ENCODE data around the gene ARL13A. TPM values are rescaled to one million over a fixed set of nuclear protein-coding genes. Genes with fewer than 3 reads are reported as not detected.
A peak's percentile ranks its signal among the peaks of the same experiment; 100 is the strongest.

The ARL13A gene
- total and polyA plus RNA-seq, 2 experiments from 2014 or later, result not detected

DNA sequence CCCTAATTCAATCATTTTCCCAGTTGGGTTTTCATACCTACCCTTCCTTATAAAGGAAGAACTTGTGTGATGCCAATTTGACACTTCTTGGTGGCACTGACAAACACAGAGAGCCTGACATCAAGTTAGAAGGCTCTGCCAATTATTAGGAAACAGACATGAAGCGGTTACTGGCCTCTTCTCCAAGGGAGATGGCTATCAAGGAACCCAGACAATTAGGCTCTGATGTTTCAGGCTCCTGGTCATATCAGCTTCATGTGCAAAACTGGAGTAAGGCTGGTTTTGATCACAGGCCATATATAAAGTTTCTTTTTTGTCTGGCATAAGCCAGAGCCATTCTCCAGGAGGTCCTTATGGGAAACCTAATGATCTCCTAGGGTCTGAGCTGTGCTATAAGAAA lies 428 bp downstream of the ARL13A start:
- Histone ChIP-seq H2AFZ (no peak overlapping the region), H3K9me3 (ENCODE audit: low read depth) (no peaks in the 10 kb centered on the region), H3K27ac (no peak overlapping the region), H3F3A (ENCODE audit: insufficient read depth) (no peaks in the 10 kb centered on the region), H3K9ac (no peak overlapping the region), H3K4me2 (ENCODE audit: unreplicated experiment) (no peak overlapping the region), H3K4me1 (ENCODE audit: insufficient read depth) (no peaks in the 10 kb centered on the region), H4K20me1 (ENCODE audit: insufficient read depth) (no peaks in the 10 kb centered on the region), H3K4me3 (no peak overlapping the region), H3K27me3 (replicated peaks; ENCODE audit: insufficient read depth) (no peaks in the 10 kb centered on the region), H3K9me2 (ENCODE audit: insufficient read depth) (no peaks in the 10 kb centered on the region), H3K36me3 (ENCODE audit: low read depth) (no peaks in the 10 kb centered on the region), H3K79me2 (ENCODE audit: insufficient read depth) (no peaks in the 10 kb centered on the region)
- in situ Hi-C loops (cut with MboI), result no loop called here
- TF ChIP-seq EZH2phosphoT487 (IDR thresholded peaks at IDR 0.05; ENCODE audit: insufficient read depth, low read depth), result no peak
- TF ChIP-seq EZH2 (IDR thresholded peaks at IDR 0.05; ENCODE audit: insufficient read depth, poor library complexity, severe bottlenecking), result no peak
- DNase-seq, result no peak
- WGBS, 2 experiments (ENCODE audit: low coverage in 1 of 2, low lambda C conversion rate in 2 of 2, missing lambda C conversion rate in 2 of 2), result 100% methylated on average over 1 of the region's 1 CpG

DNA sequence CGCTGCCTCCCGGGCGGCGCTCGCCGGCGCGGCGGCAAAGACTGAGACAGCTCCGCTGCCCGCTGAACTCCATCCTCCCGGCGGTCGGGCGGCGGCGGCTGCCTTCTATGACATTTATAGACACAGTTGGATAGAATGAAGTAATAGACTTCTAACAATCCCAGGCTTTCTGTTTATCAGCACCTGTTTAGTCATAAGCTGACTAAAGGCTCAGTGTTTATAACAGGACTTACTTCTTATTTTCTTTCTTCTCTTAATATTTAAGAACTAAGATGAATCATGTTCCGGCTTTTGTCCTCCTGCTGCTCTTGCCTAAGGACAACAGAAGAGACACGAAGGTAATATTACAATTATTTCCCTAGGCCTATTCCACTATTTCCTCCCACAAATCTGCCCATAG lies 3.9 kb downstream of the ARL13A start:
- H3K36me3 ChIP-seq (ENCODE audit: low read depth), result no peaks in the 10 kb centered on the region
- H3K9me2 ChIP-seq (ENCODE audit: insufficient read depth), result no peaks in the 10 kb centered on the region
- H3K79me2 ChIP-seq (ENCODE audit: insufficient read depth), result no peaks in the 10 kb centered on the region
- no peak overlapping the region for H2AFZ ChIP-seq
- no peaks in the 10 kb centered on the region for H4K20me1 ChIP-seq (ENCODE audit: insufficient read depth)
- H3K4me3 ChIP-seq, result no peak overlapping the region
- no peaks in the 10 kb centered on the region for H3K27me3 ChIP-seq (replicated peaks; ENCODE audit: insufficient read depth)
- WGBS, 2 experiments (ENCODE audit: low coverage in 1 of 2, low lambda C conversion rate in 2 of 2, missing lambda C conversion rate in 2 of 2), result 74 to 79% methylated on average over 3 to 6 of the region's 19 CpGs
- in situ Hi-C loops (cut with MboI), result no loop called here
- no peak overlapping the region for H3K27ac ChIP-seq
- H3F3A ChIP-seq (ENCODE audit: insufficient read depth), result no peaks in the 10 kb centered on the region
- H3K4me2 ChIP-seq (ENCODE audit: unreplicated experiment), result no peak overlapping the region
- H3K9ac ChIP-seq, result no peak overlapping the region
- DNase-seq, result peak; percentile 49
- TF ChIP-seq EZH2phosphoT487 (IDR thresholded peaks at IDR 0.05; ENCODE audit: insufficient read depth, low read depth), result no peak
- no peak for TF ChIP-seq EZH2 (IDR thresholded peaks at IDR 0.05; ENCODE audit: insufficient read depth, poor library complexity, severe bottlenecking)
- H3K9me3 ChIP-seq (ENCODE audit: low read depth), result no peaks in the 10 kb centered on the region
- no peaks in the 10 kb centered on the region for H3K4me1 ChIP-seq (ENCODE audit: insufficient read depth)

DNA sequence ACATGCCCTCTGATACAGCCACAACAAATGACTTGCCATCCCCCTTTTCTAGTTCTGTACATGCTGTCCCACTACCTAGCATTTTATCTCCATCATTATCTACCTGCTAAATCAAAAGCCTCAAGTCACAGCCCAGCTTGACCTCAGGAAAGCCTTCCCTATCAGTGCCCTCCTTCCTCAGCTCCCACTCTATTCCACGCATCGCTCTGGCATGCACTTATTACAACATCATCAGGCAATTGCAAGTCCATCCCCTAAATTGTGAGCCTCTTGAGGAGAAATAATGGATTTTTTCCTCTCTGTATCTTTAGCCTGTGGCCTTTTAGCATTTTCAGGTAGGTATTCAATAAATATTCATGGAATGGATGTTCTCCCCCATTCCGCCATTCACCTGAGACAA lies 5.7 kb downstream of the ARL13A start:
- H3F3A ChIP-seq (ENCODE audit: insufficient read depth), result no peaks in the 10 kb centered on the region
- H2AFZ ChIP-seq, result no peak overlapping the region
- no peaks in the 10 kb centered on the region for H3K27me3 ChIP-seq (replicated peaks; ENCODE audit: insufficient read depth)
- 91 to 95% methylated on average over 3 of the region's 3 CpGs for WGBS, 2 experiments (ENCODE audit: low coverage in 1 of 2, low lambda C conversion rate in 2 of 2, missing lambda C conversion rate in 2 of 2)
- no peak overlapping the region for H3K27ac ChIP-seq
- H3K9me2 ChIP-seq (ENCODE audit: insufficient read depth), result no peaks in the 10 kb centered on the region
- peak; percentile 52 for DNase-seq
- H3K36me3 ChIP-seq (ENCODE audit: low read depth), result no peaks in the 10 kb centered on the region
- TF ChIP-seq EZH2phosphoT487 (IDR thresholded peaks at IDR 0.05; ENCODE audit: insufficient read depth, low read depth) (no peak), EZH2 (IDR thresholded peaks at IDR 0.05; ENCODE audit: insufficient read depth, poor library complexity, severe bottlenecking) (no peak)
- H4K20me1 ChIP-seq (ENCODE audit: insufficient read depth), result no peaks in the 10 kb centered on the region
- H3K79me2 ChIP-seq (ENCODE audit: insufficient read depth), result no peaks in the 10 kb centered on the region
- H3K9me3 ChIP-seq (ENCODE audit: low read depth), result no peaks in the 10 kb centered on the region
- H3K4me2 ChIP-seq (ENCODE audit: unreplicated experiment), result no peak overlapping the region
- H3K4me1 ChIP-seq (ENCODE audit: insufficient read depth), result 0 out of 2 replicates have a peak, but pooled peaks cover 4% of the 10 kb centered on the region
- no peak overlapping the region for H3K4me3 ChIP-seq
- no peak overlapping the region for H3K9ac ChIP-seq
- in situ Hi-C loops (cut with MboI), result no loop called here

DNA sequence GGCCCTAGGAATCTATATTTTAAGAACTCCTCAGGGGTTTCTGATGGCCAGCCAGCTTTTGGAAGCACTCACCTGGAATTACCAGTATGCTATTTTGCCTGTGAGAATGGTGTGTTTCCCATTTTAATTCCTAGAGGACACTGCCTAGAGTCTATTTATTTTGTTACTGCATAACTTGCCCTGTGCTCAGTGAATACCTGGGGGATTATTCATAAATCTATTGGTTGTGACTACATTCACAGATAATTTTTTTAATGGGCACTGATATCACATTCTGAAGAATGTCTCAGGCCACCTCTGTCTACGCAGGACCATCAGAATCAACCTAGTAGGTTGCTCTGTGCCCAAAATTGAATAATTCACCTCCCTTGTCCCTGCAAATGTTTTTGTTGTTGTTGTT lies 6.7 kb downstream of the ARL13A start:
- H3K27me3 ChIP-seq (replicated peaks; ENCODE audit: insufficient read depth), result no peaks in the 10 kb centered on the region
- peak; percentile 12 for DNase-seq
- no peak overlapping the region for H2AFZ ChIP-seq
- H3K4me1 ChIP-seq (ENCODE audit: insufficient read depth), result peaks cover 13% of the 10 kb centered on the region
- H3K36me3 ChIP-seq (ENCODE audit: low read depth), result no peaks in the 10 kb centered on the region
- no peak overlapping the region for H3K4me2 ChIP-seq (ENCODE audit: unreplicated experiment)
- WGBS, 2 experiments (ENCODE audit: low coverage in 1 of 2, low lambda C conversion rate in 2 of 2, missing lambda C conversion rate in 2 of 2), result 100% methylated on average over 1 of the region's 1 CpG
- H3K79me2 ChIP-seq (ENCODE audit: insufficient read depth), result no peaks in the 10 kb centered on the region
- H3F3A ChIP-seq (ENCODE audit: insufficient read depth), result no peaks in the 10 kb centered on the region
- H3K27ac ChIP-seq, result no peak overlapping the region
- H4K20me1 ChIP-seq (ENCODE audit: insufficient read depth), result no peaks in the 10 kb centered on the region
- H3K4me3 ChIP-seq, result no peak overlapping the region
- TF ChIP-seq EZH2phosphoT487 (IDR thresholded peaks at IDR 0.05; ENCODE audit: insufficient read depth, low read depth) (no peak), EZH2 (IDR thresholded peaks at IDR 0.05; ENCODE audit: insufficient read depth, poor library complexity, severe bottlenecking) (no peak)
- in situ Hi-C loops (cut with MboI), result no loop called here
- no peaks in the 10 kb centered on the region for H3K9me2 ChIP-seq (ENCODE audit: insufficient read depth)
- H3K9me3 ChIP-seq (ENCODE audit: low read depth), result no peaks in the 10 kb centered on the region
- H3K9ac ChIP-seq, result no peak overlapping the region
